Suprapubic skin (tissue), 4 donors: ENCODE data around the gene LARP1B.

ENCODE experiments used
- EP300 ChIP-seq: sonication (generic); formaldehyde crosslinking; IDR thresholded peaks from one replicate; pipeline ENCODE4 v1.6.1; 2017; ENCODE audit warnings: antibody characterized with exemption
- POLR2A ChIP-seq, 2 donors: fragments of 450-650 bp; IDR thresholded peaks; one replicate each; pipeline ENCODE4 v1.6.1; 2017; ENCODE audit warnings: antibody characterized with exemption in 2 of 2, mild to moderate bottlenecking in 2 of 2, moderate library complexity in 2 of 2
- POLR2AphosphoS5 ChIP-seq, 3 donors: sonication (generic); formaldehyde crosslinking; IDR thresholded peaks; one replicate each; pipeline ENCODE4 v1.6.1; 2017; ENCODE audit warnings: antibody characterized with exemption in 3 of 3
- TF ChIP-seq, protein P1 (sequence below), 2 donors: fragments of 200-600 bp in 1 of 2; fragments of 450-650 bp in 1 of 2; sonication (generic) in 1 of 2; IDR thresholded peaks; one replicate each; pipeline ENCODE4 v1.5.1; 2016 to 2019; ENCODE audit warnings: antibody characterized with exemption in 2 of 2, mild to moderate bottlenecking in 1 of 2, moderate library complexity in 1 of 2

DNA sequence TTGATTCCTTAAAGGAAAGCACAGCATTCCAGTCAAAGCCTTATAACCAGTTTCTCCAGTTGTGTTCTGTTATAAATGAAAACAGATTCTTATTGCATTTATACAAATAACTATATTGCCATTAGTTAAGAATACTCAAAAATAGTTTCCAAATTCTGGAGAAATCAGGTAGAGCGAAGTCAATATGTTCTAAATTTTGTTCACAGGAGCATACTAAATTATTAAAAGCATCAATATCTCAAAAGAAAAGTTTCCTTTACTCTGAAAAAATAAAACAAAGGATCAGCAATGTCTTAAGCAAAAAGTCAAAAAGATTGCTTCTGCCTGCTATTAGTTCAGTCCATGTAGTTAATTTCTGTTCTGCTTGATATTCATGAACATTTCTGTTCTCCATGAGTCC is 186.8 kb downstream of the LARP1B start:
- TF ChIP-seq, protein P1, sequence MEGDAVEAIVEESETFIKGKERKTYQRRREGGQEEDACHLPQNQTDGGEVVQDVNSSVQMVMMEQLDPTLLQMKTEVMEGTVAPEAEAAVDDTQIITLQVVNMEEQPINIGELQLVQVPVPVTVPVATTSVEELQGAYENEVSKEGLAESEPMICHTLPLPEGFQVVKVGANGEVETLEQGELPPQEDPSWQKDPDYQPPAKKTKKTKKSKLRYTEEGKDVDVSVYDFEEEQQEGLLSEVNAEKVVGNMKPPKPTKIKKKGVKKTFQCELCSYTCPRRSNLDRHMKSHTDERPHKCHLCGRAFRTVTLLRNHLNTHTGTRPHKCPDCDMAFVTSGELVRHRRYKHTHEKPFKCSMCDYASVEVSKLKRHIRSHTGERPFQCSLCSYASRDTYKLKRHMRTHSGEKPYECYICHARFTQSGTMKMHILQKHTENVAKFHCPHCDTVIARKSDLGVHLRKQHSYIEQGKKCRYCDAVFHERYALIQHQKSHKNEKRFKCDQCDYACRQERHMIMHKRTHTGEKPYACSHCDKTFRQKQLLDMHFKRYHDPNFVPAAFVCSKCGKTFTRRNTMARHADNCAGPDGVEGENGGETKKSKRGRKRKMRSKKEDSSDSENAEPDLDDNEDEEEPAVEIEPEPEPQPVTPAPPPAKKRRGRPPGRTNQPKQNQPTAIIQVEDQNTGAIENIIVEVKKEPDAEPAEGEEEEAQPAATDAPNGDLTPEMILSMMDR (IDR thresholded peaks at IDR 0.05): no peak
- TF ChIP-seq POLR2A (IDR thresholded peaks at IDR 0.05) (no peak), EP300 (no peak), POLR2AphosphoS5 (IDR thresholded peaks at IDR 0.05) (no peak)
